IMR-90 (cell line): Measurements from ENCODE around the gene NMB. TPM values are rescaled to one million over a fixed set of nuclear protein-coding genes. Genes with fewer than 3 reads are reported as not detected.

Source experiments
- ATAC-seq: fragments of 200-7000 bp; cut with Tn5 transposase; 2 replicates; pipeline ENCODE4 v1.9.1; 2020; ENCODE audit warnings: low read depth, mild to moderate bottlenecking, moderate library complexity
- BruUV-seq: library from RNA; stranded (reverse); fragments of 400-500 nt; replicated peaks from 2 replicates; lab custom pipeline; 2021; lab: Mats Ljungman, UMichigan
- CTCF ChIA-PET: fragments of 300-600 bp; formaldehyde crosslinking; extraction: SDS; loops from one replicate; lab custom pipeline; 2021; ENCODE audit warnings: antibody characterized with exemption; lab: Yijun Ruan, JAX
- POLR2A ChIA-PET: fragments of 300-600 bp; sonication (Branson Sonifier 250); formaldehyde crosslinking; loops from one replicate; lab custom pipeline; 2022; ENCODE audit warnings: antibody characterized with exemption; ENCODE audit not compliant: unreplicated experiment; lab: Charles Lee
- DNase-seq: peaks from one replicate; pipeline ENCODE4 v3.0.0; 2013
- H2AFZ ChIP-seq: replicated peaks from 2 replicates; pipeline ENCODE3; 2013; ENCODE audit warnings: low read length, mild to moderate bottlenecking; ENCODE audit not compliant: poor library complexity
- H2AK5ac ChIP-seq: 2 replicates; pipeline ENCODE4 v1.6.1; 2013; ENCODE audit warnings: low read depth, low read length, inconsistent platforms
- H2AK9ac ChIP-seq: replicated peaks from 2 replicates; pipeline ENCODE3; 2013; ENCODE audit warnings: mild to moderate bottlenecking, low read depth, low read length, moderate library complexity; ENCODE audit not compliant: poor library complexity
- H2BK120ac ChIP-seq: 2 replicates; pipeline ENCODE4 v1.6.1; 2013; ENCODE audit warnings: low read depth, low read length, inconsistent platforms
- H2BK15ac ChIP-seq: 3 replicates; pipeline ENCODE4 v1.6.1; 2013; ENCODE audit warnings: low read depth, low read length, inconsistent platforms
- H2BK20ac ChIP-seq: 2 replicates; pipeline ENCODE4 v1.6.1; 2013; ENCODE audit warnings: low read depth, mild to moderate bottlenecking, inconsistent platforms, low read length, moderate library complexity
- H2BK5ac ChIP-seq: 2 replicates; pipeline ENCODE4 v1.6.1; 2013; ENCODE audit warnings: mild to moderate bottlenecking, low read depth, low read length, inconsistent platforms; ENCODE audit not compliant: poor library complexity, severe bottlenecking
- H3K14ac ChIP-seq: replicated peaks from 2 replicates; pipeline ENCODE4 v1.6.1; 2013; ENCODE audit warnings: low read depth, low read length, inconsistent platforms
- H3K18ac ChIP-seq: 2 replicates; pipeline ENCODE4 v1.6.1; 2013; ENCODE audit warnings: low read depth, low read length, control low read depth
- H3K23ac ChIP-seq: 2 replicates; pipeline ENCODE4 v1.6.1; 2013; ENCODE audit warnings: low read depth, low read length, inconsistent platforms
- H3K27ac ChIP-seq: 2 replicates; pipeline ENCODE4 v1.5.1; 2013; ENCODE audit warnings: mild to moderate bottlenecking, control low read depth, low read length; ENCODE audit not compliant: insufficient read depth
- H3K27me3 ChIP-seq: 2 replicates; pipeline ENCODE4 v1.6.1; 2013; ENCODE audit warnings: low read length; ENCODE audit not compliant: control insufficient read depth, insufficient read depth
- H3K36me3 ChIP-seq: 2 replicates; pipeline ENCODE4 v1.6.1; 2013; ENCODE audit warnings: low read length, mixed read lengths; ENCODE audit not compliant: control insufficient read depth, insufficient read depth
- H3K4ac ChIP-seq: 2 replicates; pipeline ENCODE4 v1.6.1; 2013; ENCODE audit warnings: low read depth, low read length, inconsistent platforms
- H3K4me1 ChIP-seq: 2 replicates; pipeline ENCODE4 v1.6.1; 2013; ENCODE audit warnings: low read length, mixed read lengths; ENCODE audit not compliant: control insufficient read depth, insufficient read depth
- H3K4me2 ChIP-seq: 2 replicates; pipeline ENCODE4 v1.6.1; 2013; ENCODE audit warnings: low read depth, mild to moderate bottlenecking, control low read depth, low read length, moderate library complexity
- H3K4me3 ChIP-seq: 2 replicates; pipeline ENCODE4 v1.5.1; 2013; ENCODE audit warnings: low read depth, mild to moderate bottlenecking, control low read depth, low read length, moderate library complexity; ENCODE audit not compliant: insufficient read depth
- H3K56ac ChIP-seq: 2 replicates; pipeline ENCODE4 v1.6.1; 2013; ENCODE audit warnings: low read length, inconsistent platforms; ENCODE audit not compliant: insufficient read depth; ENCODE audit errors: extremely low read depth
- H3K79me1 ChIP-seq, 2 experiments: 2 replicates each; pipeline ENCODE4 v1.6.1; 2013; ENCODE audit warnings: low read length in 2 of 2, inconsistent platforms in 1 of 2, low read depth in 1 of 2
- H3K9ac ChIP-seq: 2 replicates; pipeline ENCODE4 v1.6.1; 2013; ENCODE audit warnings: low read depth, low read length, control low read depth
- H3K9me1 ChIP-seq: 2 replicates; pipeline ENCODE4 v1.6.1; 2013; ENCODE audit warnings: low read length, inconsistent platforms; ENCODE audit not compliant: insufficient read depth
- H3K9me3 ChIP-seq: 2 replicates; pipeline ENCODE4 v1.6.1; 2013; ENCODE audit warnings: low read length; ENCODE audit not compliant: control insufficient read depth, insufficient read depth
- H4K20me1 ChIP-seq: 2 replicates; pipeline ENCODE4 v1.6.1; 2013; ENCODE audit warnings: low read length, inconsistent platforms; ENCODE audit not compliant: insufficient read depth
- H4K5ac ChIP-seq: 2 replicates; pipeline ENCODE4 v1.6.1; 2013; ENCODE audit warnings: mild to moderate bottlenecking, low read depth, low read length, control low read depth
- H4K8ac ChIP-seq, 2 experiments: 2 replicates each; pipeline ENCODE4 v1.6.1; 2013; ENCODE audit warnings: low read depth in 2 of 2, low read length in 2 of 2, control low read depth in 1 of 2, inconsistent platforms in 1 of 2
- H4K91ac ChIP-seq: 2 replicates; pipeline ENCODE4 v1.6.1; 2013; ENCODE audit warnings: low read depth, low read length, inconsistent platforms; ENCODE audit not compliant: insufficient read depth
- BHLHE40 ChIP-seq: fragments of 150-350 bp; IDR thresholded peaks from 2 replicates; pipeline ENCODE4 v1.6.1; 2016; ENCODE audit warnings: mild to moderate bottlenecking, low read depth, low read length
- CEBPB ChIP-seq: IDR thresholded peaks from 2 replicates; pipeline ENCODE4 v1.6.1; 2012; ENCODE audit warnings: low read depth, low read length, improper control_type of control experiment
- CHD1 ChIP-seq: IDR thresholded peaks from 2 replicates; pipeline ENCODE4 v1.6.1; 2012; ENCODE audit warnings: low read depth, low read length, improper control_type of control experiment
- CTCF ChIP-seq: conservative IDR thresholded peaks from 2 replicates; pipeline ENCODE4 v1.5.1; 2012; ENCODE audit warnings: mild to moderate bottlenecking, low read depth, low read length, improper control_type of control experiment
- ELK1 ChIP-seq: fragments of 150-350 bp; IDR thresholded peaks from 2 replicates; pipeline ENCODE4 v1.6.1; 2016; ENCODE audit warnings: low read depth, mild to moderate bottlenecking, low read length, moderate library complexity, borderline replicate concordance
- FOS ChIP-seq: fragments of 150-350 bp; IDR thresholded peaks from 2 replicates; pipeline ENCODE4 v1.6.1; 2016; ENCODE audit warnings: low read depth, low read length
- MAFK ChIP-seq: IDR thresholded peaks from 2 replicates; pipeline ENCODE4 v1.6.1; 2012; ENCODE audit warnings: low read depth, low read length, improper control_type of control experiment
- MAZ ChIP-seq: IDR thresholded peaks from 2 replicates; pipeline ENCODE4 v1.6.1; 2012; ENCODE audit warnings: low read depth, mild to moderate bottlenecking, low read length, improper control_type of control experiment, moderate library complexity, borderline replicate concordance
- MXI1 ChIP-seq: IDR thresholded peaks from 2 replicates; pipeline ENCODE4 v1.6.1; 2012; ENCODE audit warnings: low read depth, mild to moderate bottlenecking, low read length, moderate library complexity, borderline replicate concordance
- NFE2L2 ChIP-seq: fragments of 150-350 bp; IDR thresholded peaks from 2 replicates; pipeline ENCODE4 v1.6.1; 2016; ENCODE audit warnings: low read depth, mild to moderate bottlenecking, low read length
- POLR2A ChIP-seq: IDR thresholded peaks from 2 replicates; pipeline ENCODE4 v1.6.1; 2012; ENCODE audit warnings: mild to moderate bottlenecking, low read depth, low read length
- RAD21 ChIP-seq: IDR thresholded peaks from 2 replicates; pipeline ENCODE4 v1.6.1; 2012; ENCODE audit warnings: low read length, improper control_type of control experiment
- USF2 ChIP-seq: fragments of 150-350 bp; IDR thresholded peaks from 2 replicates; pipeline ENCODE4 v1.6.1; 2017; ENCODE audit warnings: mild to moderate bottlenecking, antibody characterized with exemption, low read length, low read depth
- WGBS, 2 experiments: methylation state at CpG; one replicate each; pipeline versions ENCODE4 v1.1.5 to v1.1.7; 2013; ENCODE audit warnings: missing lambda C conversion rate in 2 of 2; ENCODE audit not compliant: insufficient read length in 1 of 2; ENCODE audit errors: extremely low coverage in 2 of 2; 5-methylcytosine and 5-hydroxymethylcytosine counted together
- dilution Hi-C: fragments of 300-500 bp; cut with HindIII; formaldehyde crosslinking; loops from one replicate; pipeline ENCODE4 v1.14.3; 2018; ENCODE audit warnings: low sequenced_read_pairs; ENCODE audit not compliant: unreplicated experiment
- in situ Hi-C: fragments of 300-500 bp; cut with MboI; formaldehyde crosslinking; loops from 3 replicates; pipeline ENCODE4 v1.14.3; 2019; ENCODE audit warnings: low sequenced_read_pairs, inconsistent platforms, mixed read lengths
- intact Hi-C: fragments of 100-400 bp; cut with micrococcal nuclease; formaldehyde crosslinking; loops from 2 replicates; pipeline ENCODE4 v1.10.0; 2022
- polyA plus RNA-seq, 3 experiments: library from polyadenylated mRNA; depleted of rRNA; stranded (reverse); fragments of >200 nt; gene quantifications; 2 replicates each; pipeline ENCODE4 v1.2.3, GENCODE V29; 2012; ENCODE audit warnings: low replicate concordance in 1 of 3
- total RNA-seq: library from RNA; depleted of rRNA; stranded (reverse); fragments of >200 nt; gene quantifications from 2 replicates; pipeline ENCODE4 v1.2.3, GENCODE V29; 2012

Gene NMB
- total and polyA plus RNA-seq, 2 of the 4 experiments (the other 2 are of a cell fraction): 1.3 to 3.8 TPM

- TF ChIP-seq RAD21: no peak
These were observed 39.4 kb upstream of the NMB start (continued) for GRCh38 chr15:84697236-84697990.

- Histone ChIP-seq H3K9ac (no peak overlapping the region), H4K20me1 (peaks cover 50% of the 10 kb centered on the region), H4K91ac (no peak overlapping the region), H2BK120ac (no peak overlapping the region), H2AK9ac (no peak overlapping the region), H3K79me1 (peaks cover 17 to 46% of the 10 kb centered on the region in 2 experiments; a peak in 3 of 4 replicates), H3K27me3 (no peaks in the 10 kb centered on the region), H3K4me3 (no peak overlapping the region), H3K9me3 (no peaks in the 10 kb centered on the region), H3K14ac (no peak overlapping the region), H2BK5ac (no peak overlapping the region), H2AK5ac (no peak overlapping the region), H2BK20ac (no peak overlapping the region), H4K5ac (no peak overlapping the region), H3K36me3 (no peaks in the 10 kb centered on the region; the same call in 1 of the 2 replicates), H2AFZ (no peak overlapping the region), H3K4ac (no peak overlapping the region), H3K9me1 (peaks cover 7% of the 10 kb centered on the region), H3K56ac (no peak overlapping the region), H3K18ac (no peak overlapping the region), H3K23ac (no peak overlapping the region), H3K27ac (no peak overlapping the region), H3K4me1 (no peaks in the 10 kb centered on the region; the same call in 1 of the 2 replicates), H3K4me2 (no peak overlapping the region), H4K8ac (no peak overlapping the region), H2BK15ac (no peak overlapping the region)
- no CpG with 5 or more reads among the region's 4 CpGs for WGBS, 2 experiments
- ChIA-PET CTCF (interaction anchor here (0.6 to 1.0 kb wide), 2 partner anchors 216 to 259 kb away, joined by 3 read pairs; no protein-coding TSS in a partner anchor), POLR2A (no interaction called here)
- no peak for ATAC-seq
- dilution Hi-C loops: no loop called here
- no peak for DNase-seq
- in situ Hi-C loops: no loop called here
- no TSS peak for BruUV-seq
- intact Hi-C loops: loop anchor here (2.0 kb wide), 1 partner anchor 18 kb away; no protein-coding TSS in a partner anchor
- TF ChIP-seq MAZ (no peak), MXI1 (no peak), CTCF (no peak), CEBPB (no peak), ELK1 (no peak), POLR2A (no peak), MAFK (no peak), CHD1 (no peak), FOS (no peak), NFE2L2 (no peak), BHLHE40 (no peak), USF2 (no peak)
These were observed 38.8 kb upstream of the NMB start for GRCh38 chr15:84696757-84697156.
